ENCODE data around the gene CST3.

The CST3 gene

GRCh38 chr20:23612396-23612795 lies 25.4 kb downstream of the CST3 start:
- Histone ChIP-seq H3K27ac (peak overlapping the region in 1 of 2 donors; percentile 18), H3K36me3 (no peaks in the 10 kb centered on the region), H3K27me3 (no peaks in the 10 kb centered on the region), H3K4me1 (peaks cover 0 to 27% (median 5%) of the 10 kb centered on the region in 4 donors), H3K4me3 (no peak overlapping the region), H3K9me3 (no peaks in the 10 kb centered on the region)
- intact Hi-C loops (cut with DNase I; ENCODE audit: low total_unique reads) = no loop called here
- no peak for DNase-seq
- TF ChIP-seq CTCF (IDR thresholded peaks at IDR 0.05) = no peak

- Histone ChIP-seq H3K27me3 (peaks cover 0 to 3% of the 10 kb centered on the region in 2 donors), H3K27ac (no peak overlapping the region), H3K4me1 (peaks cover 0 to 34% (median 5%) of the 10 kb centered on the region in 4 donors), H3K4me3 (no peak overlapping the region), H3K36me3 (no peaks in the 10 kb centered on the region), H3K9me3 (no peaks in the 10 kb centered on the region)
- DNase-seq = no peak
- intact Hi-C loops (cut with DNase I; ENCODE audit: low total_unique reads) = loop anchor here (10.0 kb wide), 2 partner anchors 165 to 265 kb away; no protein-coding TSS in a partner anchor
- TF ChIP-seq CTCF (IDR thresholded peaks at IDR 0.05) = no peak
Observed at GRCh38 chr20:23609486-23610109, 28.2 kb downstream of the CST3 start.

- peaks cover 0 to 8% of the 10 kb centered on the region in 2 donors for H3K27me3 ChIP-seq
- H3K27ac ChIP-seq = no peak overlapping the region
- intact Hi-C loops (cut with DNase I; ENCODE audit: low total_unique reads) = loop anchor here (10.0 kb wide), 2 partner anchors 164 to 264 kb away; no protein-coding TSS in a partner anchor
- peaks cover 0 to 21% (median under 1%) of the 10 kb centered on the region in 4 donors for H3K4me1 ChIP-seq
- no peak for TF ChIP-seq CTCF (IDR thresholded peaks at IDR 0.05)
- no peaks in the 10 kb centered on the region for H3K36me3 ChIP-seq
- no peak overlapping the region for H3K4me3 ChIP-seq
- H3K9me3 ChIP-seq = no peaks in the 10 kb centered on the region
- no peak for DNase-seq
Observed at GRCh38 chr20:23608251-23608846, 29.4 kb downstream of the CST3 start.

- DNase-seq = no peak
- H3K9me3 ChIP-seq = no peaks in the 10 kb centered on the region
- intact Hi-C loops (cut with DNase I; ENCODE audit: low total_unique reads) = loop anchor here (10.0 kb wide), 2 partner anchors 163 to 263 kb away; no protein-coding TSS in a partner anchor
- H3K4me1 ChIP-seq = peaks cover 0 to 15% (median 0%) of the 10 kb centered on the region in 4 donors
- H3K27ac ChIP-seq = no peak overlapping the region
- H3K4me3 ChIP-seq = no peak overlapping the region
- H3K36me3 ChIP-seq = no peaks in the 10 kb centered on the region
- H3K27me3 ChIP-seq = peaks cover 0 to 8% of the 10 kb centered on the region in 2 donors
- no peak for TF ChIP-seq CTCF (IDR thresholded peaks at IDR 0.05)
Observed at GRCh38 chr20:23607497-23608245, 30.1 kb downstream of the CST3 start.

GRCh38 chr20:23606652-23607049 lies 31.1 kb downstream of the CST3 start:
- H3K27me3 ChIP-seq = peaks cover 0 to 8% of the 10 kb centered on the region in 2 donors
- no peak overlapping the region for H3K27ac ChIP-seq
- peak; percentile 85 to 88 for DNase-seq
- peak; percentile 89 to 91 for TF ChIP-seq CTCF (IDR thresholded peaks at IDR 0.05)
- no peaks in the 10 kb centered on the region for H3K36me3 ChIP-seq
- H3K9me3 ChIP-seq = no peaks in the 10 kb centered on the region
- no peak overlapping the region for H3K4me3 ChIP-seq
- intact Hi-C loops (cut with DNase I; ENCODE audit: low total_unique reads) = loop anchor here (10.0 kb wide), 2 partner anchors 162 to 262 kb away; no protein-coding TSS in a partner anchor
- H3K4me1 ChIP-seq = peaks cover 0 to 7% (median 0%) of the 10 kb centered on the region in 4 donors

Measured in tibial artery (tissue), 4 donors.